HUDEP-2 (cell line): ENCODE results near the gene KCNT1.

Experiments used
- DNase-seq, 76 experiments: peaks; one replicate each; lab custom pipeline; 2025; ENCODE audit not compliant: unreplicated experiment in 76 of 76; lab: John Stamatoyannopoulos, UW

The KCNT1 gene

DNA sequence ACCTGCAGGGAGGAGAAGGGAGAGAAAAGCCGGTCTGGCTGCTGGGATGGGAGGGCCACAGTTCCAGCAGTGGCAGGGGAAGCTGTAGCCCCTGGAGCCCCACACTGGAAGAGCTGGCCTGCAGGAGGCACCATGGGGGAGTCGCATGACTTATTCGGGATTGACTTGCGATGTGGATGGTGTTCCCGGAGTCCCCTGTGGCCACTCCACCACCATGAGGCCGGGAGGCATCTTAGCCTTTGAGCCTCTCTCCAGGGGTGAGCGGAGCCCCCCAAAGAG is 92.0 kb downstream of the KCNT1 start:
- no peak for DNase-seq

- DNase-seq = no peak
These were observed 92.4 kb downstream of the KCNT1 start for GRCh38 chr9:135794361-135794885.

- DNase-seq = no peak
These were observed 93.4 kb downstream of the KCNT1 start for GRCh38 chr9:135795391-135795790.

GRCh38 chr9:135796784-135797485 is 95.0 kb downstream of the KCNT1 start:
- DNase-seq = no peak

DNA sequence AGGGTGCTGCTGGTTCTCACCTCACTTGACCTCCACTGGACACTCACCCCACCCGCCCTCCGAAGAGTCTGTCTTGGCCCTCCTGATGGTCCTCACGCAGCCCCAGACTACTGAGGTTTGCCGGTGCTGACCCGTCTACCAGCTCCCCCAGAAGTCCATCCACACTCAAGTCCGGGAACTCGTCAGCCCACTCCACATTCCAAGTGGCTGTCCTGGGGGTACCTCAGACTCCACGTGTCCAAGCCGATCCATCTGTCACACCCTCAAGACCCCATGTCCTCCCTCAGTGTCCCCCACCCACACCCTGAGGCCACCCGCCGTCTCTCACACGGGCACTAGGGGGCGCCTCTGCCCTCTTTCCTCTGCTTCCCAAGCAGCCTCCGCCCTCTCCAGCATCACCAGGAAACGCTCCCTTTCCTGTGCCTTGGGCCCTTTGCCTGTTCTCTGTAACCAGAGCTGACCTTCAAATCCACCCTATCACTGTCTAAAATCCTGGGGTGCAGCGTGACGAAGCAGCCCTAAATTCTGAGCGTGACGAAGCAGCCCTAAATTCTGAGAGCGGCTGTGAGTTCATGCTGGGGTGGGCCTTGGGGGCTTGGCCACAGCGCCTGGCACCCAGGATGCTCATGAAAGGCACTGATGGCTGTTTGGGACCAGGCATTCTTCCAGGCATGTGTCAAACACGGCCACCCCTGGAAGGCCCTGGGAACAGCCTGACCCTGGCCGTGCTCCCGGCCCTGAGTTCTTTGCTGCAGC is 95.7 kb downstream of the KCNT1 start:
- peak in 31 of 76 experiments; percentile 3 to 44 (median 17) for DNase-seq

DNA sequence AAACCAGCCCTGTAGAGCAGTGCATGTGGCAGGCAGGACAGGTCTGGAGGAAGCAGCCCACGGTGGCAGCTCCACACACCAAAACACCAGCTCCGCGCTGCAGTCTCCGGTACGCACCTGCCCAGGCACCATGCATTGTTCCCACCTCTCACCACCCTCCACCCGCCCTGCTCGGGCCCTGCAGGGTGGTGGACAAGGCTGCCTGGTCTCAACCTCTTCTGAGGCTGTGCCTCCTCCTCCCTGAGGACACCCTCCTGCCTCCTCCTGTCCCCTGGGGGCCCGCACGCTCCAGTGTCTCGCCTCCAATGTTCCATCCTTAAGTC is 96.2 kb downstream of the KCNT1 start:
- DNase-seq = no peak

- no peak for DNase-seq
These were observed 97.3 kb downstream of the KCNT1 start for GRCh38 chr9:135799261-135799660.

DNA sequence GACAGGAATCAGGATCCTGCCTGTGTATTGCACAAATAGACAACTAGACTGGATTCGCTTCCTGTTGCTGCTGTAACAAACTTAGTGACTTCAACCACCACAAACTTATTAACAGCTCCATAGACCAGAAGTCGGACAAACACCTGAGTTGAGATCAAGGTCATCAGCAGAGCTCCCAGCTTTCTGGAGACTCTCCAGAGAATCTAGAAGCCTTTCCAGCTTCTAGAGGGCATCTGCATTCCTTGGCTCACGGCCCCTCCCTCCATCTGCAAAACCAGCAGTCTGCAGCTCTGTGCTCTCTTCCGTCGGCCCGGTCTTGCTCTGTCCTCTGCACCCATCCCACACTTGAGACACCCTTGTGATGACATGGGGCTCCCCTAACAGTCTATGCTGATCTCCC is 99.1 kb downstream of the KCNT1 start:
- DNase-seq = no peak

DNA sequence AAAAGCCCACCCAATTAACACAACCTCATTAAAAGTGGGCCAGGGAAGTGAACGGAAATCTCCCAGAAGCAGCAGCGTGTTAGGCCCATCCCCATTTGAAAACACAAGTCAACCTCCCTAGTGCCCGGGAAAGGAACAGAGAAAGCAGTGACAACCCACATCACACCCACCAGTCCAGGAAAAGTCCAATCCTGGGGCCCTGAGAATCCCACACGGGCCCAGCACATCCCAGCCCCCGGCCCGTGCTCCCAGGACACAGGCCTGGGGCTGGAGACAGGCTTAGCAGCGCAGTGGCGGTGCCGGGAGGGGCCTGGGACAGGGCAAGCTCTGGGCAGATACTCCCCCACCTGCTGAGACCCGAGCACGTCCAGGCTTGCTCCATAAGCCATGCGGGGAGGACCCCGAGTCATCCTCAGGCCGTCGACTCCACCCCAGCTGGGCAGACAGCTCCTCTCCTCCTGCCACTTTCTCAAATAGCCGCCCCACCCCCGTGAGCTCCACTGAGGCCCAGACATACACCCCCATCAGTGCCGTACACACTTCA is 101.0 kb downstream of the KCNT1 start:
- no peak for DNase-seq

DNA sequence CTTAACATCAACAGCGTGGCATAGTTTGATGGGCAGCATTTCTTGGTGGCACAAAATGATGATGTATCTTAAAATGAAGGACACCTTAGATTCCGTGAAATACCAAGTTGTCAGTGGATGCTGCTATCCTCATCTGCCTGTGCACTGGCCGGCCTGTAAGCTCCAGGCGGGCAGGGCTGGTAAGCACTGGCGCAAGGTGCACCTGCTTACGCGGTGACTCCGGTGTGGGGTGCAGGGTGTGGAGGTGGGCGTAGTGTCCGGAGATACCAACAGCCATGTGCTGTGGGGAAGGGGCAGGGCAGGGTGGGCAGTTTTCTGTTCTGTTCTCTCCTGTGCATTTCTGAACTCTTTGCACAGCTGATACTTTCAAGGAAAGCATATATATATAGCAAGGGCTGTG is 101.5 kb downstream of the KCNT1 start:
- no peak for DNase-seq

DNA sequence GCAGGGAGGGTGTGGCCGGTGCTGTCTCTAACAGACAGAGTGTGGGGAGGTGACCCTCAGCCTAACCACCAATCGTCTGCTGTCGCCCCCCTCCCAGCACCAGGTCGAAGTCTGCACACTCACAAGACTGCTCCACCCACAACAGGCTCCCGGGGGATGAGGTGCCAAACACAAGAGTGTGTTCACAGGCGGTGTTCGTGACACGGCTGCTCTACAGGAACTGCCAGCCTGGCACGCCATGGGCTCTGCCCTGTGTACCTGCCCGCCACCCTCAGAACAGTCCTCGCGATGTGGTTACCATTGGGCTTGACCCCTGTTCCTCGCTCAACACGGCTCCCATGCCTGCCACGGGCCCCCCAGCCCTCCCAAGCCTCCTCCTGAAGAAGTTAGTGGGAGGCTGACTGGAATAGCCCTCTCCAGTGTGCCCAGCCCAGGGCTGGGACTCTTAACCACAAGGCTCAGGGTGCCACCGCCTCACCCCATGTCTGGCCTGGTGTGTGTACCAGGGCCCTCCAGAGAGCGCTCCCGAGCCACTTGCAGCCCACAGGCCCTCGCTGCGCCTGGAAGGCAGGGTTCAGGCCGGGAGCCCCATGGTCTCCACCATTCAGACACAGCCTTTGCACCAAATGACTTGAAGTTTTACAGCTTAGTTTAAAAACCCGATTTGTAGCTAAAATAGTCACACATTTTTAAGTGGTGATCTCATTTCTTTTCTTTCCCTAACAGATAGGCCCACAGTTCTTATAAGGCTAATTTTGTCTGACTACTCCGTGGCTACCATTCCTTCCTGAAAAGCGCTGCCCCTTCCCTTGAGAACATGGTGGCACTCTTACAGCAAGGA is 102.8 kb downstream of the KCNT1 start:
- peak in 7 of 76 experiments; percentile 6 to 16 (median 8) for DNase-seq

GRCh38 chr9:135805422-135806022 is 103.5 kb downstream of the KCNT1 start:
- DNase-seq = no peak

DNA sequence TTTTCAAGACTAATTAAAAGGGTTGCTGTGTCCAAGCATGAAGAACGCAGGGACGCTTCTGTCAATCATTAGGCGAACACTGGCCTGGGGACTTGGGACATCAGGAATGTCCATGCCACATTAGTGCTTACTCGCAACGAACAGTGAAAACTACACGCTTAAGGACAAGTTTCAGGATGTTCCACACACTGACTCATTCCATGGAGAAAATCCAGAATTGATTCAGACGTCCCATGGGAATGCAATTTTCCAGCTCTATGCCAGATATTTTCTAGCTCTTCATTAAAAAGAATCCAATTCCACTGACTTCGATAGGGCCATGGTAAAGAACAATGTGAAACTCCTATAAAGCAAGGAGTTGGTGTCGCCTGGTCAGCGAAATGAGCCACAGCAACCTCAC is 107.2 kb downstream of the KCNT1 start:
- DNase-seq = no peak

DNA sequence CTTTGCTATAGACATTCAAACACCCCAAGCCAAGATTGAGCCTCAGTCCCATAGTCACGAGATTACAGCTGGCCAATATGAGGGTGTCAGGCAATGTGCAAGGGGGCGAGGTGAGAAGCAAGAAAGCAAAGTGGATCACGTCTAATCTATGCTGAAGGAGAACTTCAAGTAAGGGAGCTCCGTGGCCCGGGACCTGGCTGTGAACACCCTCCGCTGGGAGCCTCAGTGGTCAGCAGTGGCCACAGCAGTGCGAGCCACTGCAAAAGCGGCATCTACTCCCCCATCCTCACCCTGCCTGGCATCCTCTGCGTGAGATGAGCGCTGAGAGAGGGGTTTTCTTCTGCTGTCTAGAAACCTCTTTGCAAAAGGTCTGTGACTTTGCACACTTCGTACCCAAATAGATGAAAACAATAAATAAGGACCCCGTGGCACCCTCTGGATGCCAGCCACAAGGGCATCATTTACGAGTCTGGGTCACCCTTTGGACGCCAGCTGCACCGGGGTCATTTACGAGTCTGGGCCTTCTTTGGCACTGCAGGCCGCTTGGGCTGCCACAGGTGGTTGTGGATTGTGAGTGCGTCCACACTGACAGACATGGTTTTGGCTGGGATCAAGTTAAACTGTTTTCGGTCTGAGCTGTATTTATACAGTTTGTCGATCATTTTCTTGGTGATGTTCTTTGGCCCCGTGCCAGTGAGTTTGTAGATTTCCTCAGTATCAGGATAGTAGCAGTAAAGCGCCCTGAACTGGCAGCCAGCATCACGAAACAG is 109.0 kb downstream of the KCNT1 start:
- no peak for DNase-seq

GRCh38 chr9:135811801-135812200 is 109.8 kb downstream of the KCNT1 start:
- DNase-seq = no peak

- DNase-seq = no peak
These were observed 111.0 kb downstream of the KCNT1 start for GRCh38 chr9:135812961-135813360.

GRCh38 chr9:135813671-135814290 is 111.8 kb downstream of the KCNT1 start:
- no peak for DNase-seq

DNA sequence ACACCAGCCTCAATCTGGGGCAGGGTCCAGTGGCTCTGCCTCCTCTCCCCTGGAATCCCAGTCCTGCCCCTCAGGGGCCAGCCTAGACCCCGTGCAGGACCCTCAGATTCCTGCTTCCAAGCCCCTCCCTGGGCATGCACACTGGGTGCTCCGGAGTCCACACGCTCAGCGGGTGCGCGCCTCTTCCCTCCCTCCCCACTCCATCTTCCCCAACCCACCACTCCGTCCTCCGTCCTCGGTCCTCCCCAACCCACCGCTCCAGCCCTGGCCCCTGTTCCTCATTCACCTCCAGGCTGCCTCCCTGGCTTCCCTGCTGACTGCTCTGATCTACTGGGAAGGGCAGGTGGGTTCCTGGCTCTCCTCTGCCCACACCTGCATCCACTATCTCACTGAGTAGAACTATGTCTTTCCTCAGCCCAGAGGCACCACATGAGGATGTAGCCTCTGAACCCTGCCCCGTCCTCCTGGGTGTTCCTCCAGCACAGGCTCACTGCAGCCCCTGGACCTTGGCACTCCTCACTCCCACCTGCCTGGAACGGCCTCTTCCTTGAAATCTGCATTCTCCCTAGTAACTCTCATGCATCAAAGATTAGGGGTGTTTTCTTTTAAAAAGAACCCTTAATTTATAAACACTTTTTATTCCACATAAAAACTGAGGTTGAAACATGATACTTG is 112.6 kb downstream of the KCNT1 start:
- DNase-seq = no peak

DNA sequence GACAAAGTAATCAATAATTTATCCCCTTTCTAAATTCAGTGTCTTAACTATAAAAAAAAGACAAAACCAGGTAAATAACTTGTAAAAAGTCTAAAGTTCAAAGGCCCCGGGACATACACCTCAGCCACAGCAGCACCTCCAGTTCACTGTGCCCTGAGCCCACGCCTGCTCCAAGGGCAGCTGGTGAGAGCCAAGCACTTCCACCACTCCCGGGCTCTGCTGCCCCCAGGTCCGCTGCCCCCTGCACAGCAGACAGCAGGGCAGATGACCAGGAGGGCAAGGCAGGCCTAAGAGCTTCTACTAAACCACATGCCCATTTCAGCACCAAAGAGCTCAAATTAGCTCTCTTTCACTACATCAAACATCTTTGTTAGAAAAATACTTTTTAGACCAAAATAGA is 113.4 kb downstream of the KCNT1 start:
- DNase-seq = no peak
